ENCODE measurements around the gene MOCS1.

Gene MOCS1

GRCh38 chr6:39899554-39900295, 34.5 kb downstream of the MOCS1 start:
- H2AK5ac ChIP-seq (ENCODE audit: low read length), result no peak overlapping the region
- no peak overlapping the region for H2AFZ ChIP-seq (ENCODE audit: insufficient read depth, low read length, poor library complexity)
- H3K4me3 ChIP-seq (ENCODE audit: low read depth, low read length), result no peak overlapping the region
- no peak overlapping the region for H3K14ac ChIP-seq (ENCODE audit: low read length)
- WGBS (ENCODE audit: extremely low coverage, insufficient coverage, insufficient read length), result no CpG with 5 or more reads among the region's 10 CpGs
- H3K36me3 ChIP-seq (ENCODE audit: control insufficient read depth in 1 of 2, insufficient read depth in 2 of 2, low read length in 2 of 2), result peaks cover 20 to 29% of the 10 kb centered on the region in 2 experiments
- H3K79me2 ChIP-seq (ENCODE audit: control insufficient read depth, insufficient read depth, low read length, poor library complexity), result no peaks in the 10 kb centered on the region
- H2BK5ac ChIP-seq (ENCODE audit: low read depth, low read length, poor library complexity), result no peak overlapping the region
- no peak overlapping the region for H3K27ac ChIP-seq (ENCODE audit: low read depth, low read length)
- H3K23ac ChIP-seq (ENCODE audit: low read length), result no peak overlapping the region
- H3K4me1 ChIP-seq (ENCODE audit: control insufficient read depth in 1 of 2, insufficient read depth in 2 of 2, low read length in 2 of 2), result no peaks in the 10 kb centered on the region
- peaks cover 3% of the 10 kb centered on the region for H3K9me3 ChIP-seq (ENCODE audit: insufficient read depth, low read depth, low read length)
- no peak overlapping the region for H4K12ac ChIP-seq (ENCODE audit: low read depth, low read length)
- no peak overlapping the region for H4K8ac ChIP-seq (ENCODE audit: low read depth, low read length)
- peak in 1 of 2 donors; percentile 19 for DNase-seq
- H2BK120ac ChIP-seq (ENCODE audit: insufficient read depth, low read length, poor library complexity), result no peak overlapping the region
- H3K4me2 ChIP-seq (ENCODE audit: low read length), result no peak overlapping the region
- no peaks in the 10 kb centered on the region for H3K79me1 ChIP-seq (ENCODE audit: low read length)
- no peaks in the 10 kb centered on the region for H3K27me3 ChIP-seq (ENCODE audit: insufficient read depth, low read length)
- no peak overlapping the region for H4K91ac ChIP-seq (ENCODE audit: low read depth, low read length)
- H2BK12ac ChIP-seq (ENCODE audit: low read length), result no peak overlapping the region
- no peak overlapping the region for H3K4ac ChIP-seq (ENCODE audit: low read depth, low read length)
- H3K18ac ChIP-seq (ENCODE audit: low read length), result no peak overlapping the region
- H3K9ac ChIP-seq (ENCODE audit: low read length), result no peak overlapping the region

GRCh38 chr6:39898625-39899024, 35.6 kb downstream of the MOCS1 start:
- no peak overlapping the region for H3K4me3 ChIP-seq (ENCODE audit: low read depth, low read length)
- no peak overlapping the region for H3K18ac ChIP-seq (ENCODE audit: low read length)
- H3K4ac ChIP-seq (ENCODE audit: low read depth, low read length), result no peak overlapping the region
- H3K9ac ChIP-seq (ENCODE audit: low read length), result no peak overlapping the region
- peaks cover 3% of the 10 kb centered on the region for H3K9me3 ChIP-seq (ENCODE audit: insufficient read depth, low read depth, low read length)
- DNase-seq, result no peak
- H3K36me3 ChIP-seq (ENCODE audit: control insufficient read depth in 1 of 2, insufficient read depth in 2 of 2, low read length in 2 of 2), result peaks cover 18 to 29% of the 10 kb centered on the region in 2 experiments
- no peak overlapping the region for H2BK12ac ChIP-seq (ENCODE audit: low read length)
- H2AK5ac ChIP-seq (ENCODE audit: low read length), result no peak overlapping the region
- no peak overlapping the region for H2BK120ac ChIP-seq (ENCODE audit: insufficient read depth, low read length, poor library complexity)
- no peak overlapping the region for H3K23ac ChIP-seq (ENCODE audit: low read length)
- H4K91ac ChIP-seq (ENCODE audit: low read depth, low read length), result no peak overlapping the region
- H4K8ac ChIP-seq (ENCODE audit: low read depth, low read length), result no peak overlapping the region
- no peaks in the 10 kb centered on the region for H3K27me3 ChIP-seq (ENCODE audit: insufficient read depth, low read length)
- no peak overlapping the region for H2AFZ ChIP-seq (ENCODE audit: insufficient read depth, low read length, poor library complexity)
- whole genome bisulfite sequencing (ENCODE audit: extremely low coverage, insufficient coverage, insufficient read length), result no CpG with 5 or more reads among the region's 4 CpGs
- no peak overlapping the region for H3K4me2 ChIP-seq (ENCODE audit: low read length)
- no peak overlapping the region for H4K12ac ChIP-seq (ENCODE audit: low read depth, low read length)
- H3K79me2 ChIP-seq (ENCODE audit: control insufficient read depth, insufficient read depth, low read length, poor library complexity), result no peaks in the 10 kb centered on the region
- H3K27ac ChIP-seq (ENCODE audit: low read depth, low read length), result no peak overlapping the region
- H2BK5ac ChIP-seq (ENCODE audit: low read depth, low read length, poor library complexity), result no peak overlapping the region
- no peak overlapping the region for H3K14ac ChIP-seq (ENCODE audit: low read length)
- no peaks in the 10 kb centered on the region for H3K79me1 ChIP-seq (ENCODE audit: low read length)
- no peaks in the 10 kb centered on the region for H3K4me1 ChIP-seq (ENCODE audit: control insufficient read depth in 1 of 2, insufficient read depth in 2 of 2, low read length in 2 of 2)

- Histone ChIP-seq H3K4me1 (ENCODE audit: control insufficient read depth in 1 of 2, insufficient read depth in 2 of 2, low read length in 2 of 2) (no peaks in the 10 kb centered on the region), H3K4me2 (ENCODE audit: low read length) (no peak overlapping the region), H3K9ac (ENCODE audit: low read length) (no peak overlapping the region), H2AFZ (ENCODE audit: insufficient read depth, low read length, poor library complexity) (no peak overlapping the region), H4K8ac (ENCODE audit: low read depth, low read length) (no peak overlapping the region), H3K27me3 (ENCODE audit: insufficient read depth, low read length) (no peaks in the 10 kb centered on the region), H3K18ac (ENCODE audit: low read length) (no peak overlapping the region), H3K79me1 (ENCODE audit: low read length) (no peaks in the 10 kb centered on the region), H3K14ac (ENCODE audit: low read length) (no peak overlapping the region), H4K91ac (ENCODE audit: low read depth, low read length) (no peak overlapping the region), H2BK5ac (ENCODE audit: low read depth, low read length, poor library complexity) (no peak overlapping the region), H2BK120ac (ENCODE audit: insufficient read depth, low read length, poor library complexity) (no peak overlapping the region), H3K27ac (ENCODE audit: low read depth, low read length) (no peak overlapping the region), H4K12ac (ENCODE audit: low read depth, low read length) (no peak overlapping the region), H3K23ac (ENCODE audit: low read length) (no peak overlapping the region), H3K79me2 (ENCODE audit: control insufficient read depth, insufficient read depth, low read length, poor library complexity) (no peaks in the 10 kb centered on the region), H2BK12ac (ENCODE audit: low read length) (no peak overlapping the region), H3K36me3 (ENCODE audit: control insufficient read depth in 1 of 2, insufficient read depth in 2 of 2, low read length in 2 of 2) (peaks cover 15 to 24% of the 10 kb centered on the region in 2 experiments), H3K4me3 (ENCODE audit: low read depth, low read length) (no peak overlapping the region), H2AK5ac (ENCODE audit: low read length) (no peak overlapping the region), H3K4ac (ENCODE audit: low read depth, low read length) (no peak overlapping the region), H3K9me3 (ENCODE audit: insufficient read depth, low read depth, low read length) (peaks cover 3% of the 10 kb centered on the region)
- DNase-seq, result no peak
- no CpG with 5 or more reads among the region's 3 CpGs for WGBS (ENCODE audit: extremely low coverage, insufficient coverage, insufficient read length)
Measured at GRCh38 chr6:39897698-39898097, 36.6 kb downstream of the MOCS1 start.

- DNase-seq, result no peak
- Histone ChIP-seq H3K27me3 (ENCODE audit: insufficient read depth, low read length) (no peaks in the 10 kb centered on the region), H3K9ac (ENCODE audit: low read length) (no peak overlapping the region), H3K4me1 (ENCODE audit: control insufficient read depth in 1 of 2, insufficient read depth in 2 of 2, low read length in 2 of 2) (no peaks in the 10 kb centered on the region), H3K18ac (ENCODE audit: low read length) (no peak overlapping the region), H4K8ac (ENCODE audit: low read depth, low read length) (no peak overlapping the region), H3K27ac (ENCODE audit: low read depth, low read length) (no peak overlapping the region), H3K23ac (ENCODE audit: low read length) (no peak overlapping the region), H2BK5ac (ENCODE audit: low read depth, low read length, poor library complexity) (no peak overlapping the region), H3K4me3 (ENCODE audit: low read depth, low read length) (no peak overlapping the region), H3K9me3 (ENCODE audit: insufficient read depth, low read depth, low read length) (peaks cover 3% of the 10 kb centered on the region), H3K36me3 (ENCODE audit: control insufficient read depth in 1 of 2, insufficient read depth in 2 of 2, low read length in 2 of 2) (peaks cover 13 to 17% of the 10 kb centered on the region in 2 experiments), H2BK12ac (ENCODE audit: low read length) (no peak overlapping the region), H3K79me2 (ENCODE audit: control insufficient read depth, insufficient read depth, low read length, poor library complexity) (no peaks in the 10 kb centered on the region), H2AFZ (ENCODE audit: insufficient read depth, low read length, poor library complexity) (no peak overlapping the region), H3K4me2 (ENCODE audit: low read length) (no peak overlapping the region), H3K79me1 (ENCODE audit: low read length) (no peaks in the 10 kb centered on the region), H2AK5ac (ENCODE audit: low read length) (no peak overlapping the region), H2BK120ac (ENCODE audit: insufficient read depth, low read length, poor library complexity) (no peak overlapping the region), H4K12ac (ENCODE audit: low read depth, low read length) (no peak overlapping the region), H3K14ac (ENCODE audit: low read length) (no peak overlapping the region), H4K91ac (ENCODE audit: low read depth, low read length) (no peak overlapping the region), H3K4ac (ENCODE audit: low read depth, low read length) (no peak overlapping the region)
- no CpG with 5 or more reads among the region's 12 CpGs for WGBS (ENCODE audit: extremely low coverage, insufficient coverage, insufficient read length)
Measured at GRCh38 chr6:39896701-39897100, 37.6 kb downstream of the MOCS1 start.

Measured in trophoblast cell (in vitro differentiated cells and primary cell).